GM19193 (cell line): ENCODE data around the gene AMOTL1.

Experiments used
- POLR2A ChIP-seq: IDR thresholded peaks from 4 replicates; pipeline ENCODE4 v1.6.1; 2011; ENCODE audit not compliant: insufficient read depth, insufficient read length; ENCODE audit errors: extremely low read depth

AMOTL1 gene

DNA sequence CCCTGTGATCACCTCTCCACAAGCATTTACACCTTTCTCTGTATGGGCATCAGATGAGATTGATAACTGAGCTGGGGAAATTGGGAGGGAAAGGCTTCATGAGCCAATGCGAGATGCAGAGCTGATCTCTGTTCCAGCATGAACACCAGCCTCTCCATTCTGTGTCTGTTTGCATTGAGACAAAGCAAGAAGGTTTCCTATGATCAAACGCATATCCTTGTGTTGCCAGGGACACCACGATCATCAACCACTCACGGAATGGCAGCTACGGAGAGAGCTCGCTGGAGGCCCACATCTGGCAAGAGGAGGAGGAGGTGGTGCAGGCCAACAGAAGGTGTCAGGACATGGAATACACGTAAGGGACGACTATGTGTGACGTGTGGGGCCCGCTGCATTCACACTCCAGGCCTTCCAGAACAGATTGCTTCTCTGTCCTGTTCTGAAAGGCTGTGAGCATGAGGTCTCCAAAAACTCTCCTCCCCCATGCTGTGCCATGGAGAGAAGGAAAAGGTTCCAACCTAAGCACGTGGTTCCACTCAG is 96.4 kb downstream of the AMOTL1 start:
- TF ChIP-seq POLR2A: no peak

DNA sequence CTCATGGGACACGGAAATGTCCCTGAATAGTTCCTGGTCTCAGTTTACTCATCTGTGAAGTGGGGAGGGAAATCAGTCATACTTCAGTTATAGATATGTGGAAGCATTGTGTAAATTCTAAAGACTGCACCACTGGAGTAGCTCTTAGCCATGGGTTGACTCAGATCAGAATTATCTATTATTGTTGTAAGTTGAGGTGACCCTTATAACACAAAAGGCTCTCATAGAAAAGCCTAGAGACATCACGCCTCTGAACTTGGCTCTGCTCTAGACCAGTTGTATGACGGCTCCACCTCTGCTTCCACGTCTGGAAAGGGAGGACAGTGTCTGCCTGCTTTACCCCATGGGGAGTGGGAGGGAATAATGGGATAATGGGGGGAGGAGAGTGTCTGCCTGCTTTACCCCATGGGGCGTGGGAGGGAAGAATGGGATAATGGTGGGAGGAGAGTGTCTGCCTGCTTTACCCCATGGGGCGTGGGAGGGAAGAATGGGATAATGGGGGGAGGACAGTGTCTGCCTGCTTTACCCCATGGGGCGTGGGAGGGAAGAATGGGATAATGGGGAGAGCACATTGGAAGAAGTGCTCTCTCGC is 98.2 kb downstream of the AMOTL1 start:
- TF ChIP-seq POLR2A: no peak

DNA sequence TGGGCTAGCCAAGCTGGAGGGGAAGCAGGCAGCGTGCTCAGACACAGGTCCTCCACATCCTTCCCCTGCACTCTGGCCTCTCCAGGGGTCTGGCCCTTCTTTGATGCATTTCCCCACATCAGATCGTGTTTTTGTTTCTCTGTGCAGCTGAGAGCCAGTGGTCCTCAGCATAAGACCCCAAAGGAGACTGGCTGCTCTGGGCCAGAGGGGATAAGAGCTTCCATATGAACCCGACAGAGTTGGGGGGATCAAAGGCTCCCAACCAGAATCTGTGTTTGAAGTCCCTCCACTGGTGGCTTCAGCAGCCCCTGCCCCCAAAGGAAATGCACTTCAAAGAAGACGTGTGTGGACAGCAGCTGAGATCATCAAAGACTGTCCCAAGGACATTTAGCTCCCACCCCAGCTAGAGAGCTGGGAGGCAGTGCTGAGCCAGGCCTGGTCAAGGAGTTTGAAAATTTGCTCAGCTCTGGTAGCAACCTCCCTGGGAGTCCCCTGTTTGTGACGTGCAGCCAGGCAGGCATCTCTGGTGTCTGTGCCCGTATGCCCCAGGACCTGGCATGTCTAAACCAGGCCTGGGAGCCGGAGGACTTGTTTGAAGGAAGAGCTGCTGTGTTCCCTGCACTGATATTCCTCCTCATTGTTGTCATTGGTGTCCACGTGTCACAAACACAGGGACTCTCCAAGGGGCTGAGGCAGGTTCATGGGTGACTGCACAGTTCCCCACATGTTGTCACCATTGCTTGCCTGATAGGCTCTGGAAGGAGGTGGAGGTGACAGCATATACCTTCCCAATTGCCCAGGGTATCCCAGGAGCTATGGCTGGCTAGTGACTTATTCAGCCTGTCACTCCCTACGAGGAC is 99.0 kb downstream of the AMOTL1 start:
- no peak for TF ChIP-seq POLR2A

DNA sequence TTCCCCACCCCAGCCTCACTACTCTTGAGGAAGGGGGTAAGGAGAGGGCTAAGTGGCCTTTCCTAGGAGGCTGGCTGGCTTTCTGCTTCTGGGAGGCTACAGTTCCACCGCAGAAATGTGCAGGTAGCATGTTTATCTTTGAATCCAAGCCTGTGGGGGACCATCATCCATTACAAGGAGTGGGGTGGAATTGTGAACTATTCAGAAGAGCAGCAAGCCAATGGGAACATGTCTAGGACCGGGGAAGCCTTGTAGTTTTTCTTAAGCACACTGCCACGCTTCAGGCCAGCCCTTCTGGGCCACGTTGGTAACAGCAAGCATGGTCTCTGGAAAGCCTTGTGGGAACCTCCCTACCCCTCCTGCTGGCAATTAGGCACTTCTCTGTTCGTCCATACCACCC is 100.3 kb downstream of the AMOTL1 start:
- no peak for TF ChIP-seq POLR2A

DNA sequence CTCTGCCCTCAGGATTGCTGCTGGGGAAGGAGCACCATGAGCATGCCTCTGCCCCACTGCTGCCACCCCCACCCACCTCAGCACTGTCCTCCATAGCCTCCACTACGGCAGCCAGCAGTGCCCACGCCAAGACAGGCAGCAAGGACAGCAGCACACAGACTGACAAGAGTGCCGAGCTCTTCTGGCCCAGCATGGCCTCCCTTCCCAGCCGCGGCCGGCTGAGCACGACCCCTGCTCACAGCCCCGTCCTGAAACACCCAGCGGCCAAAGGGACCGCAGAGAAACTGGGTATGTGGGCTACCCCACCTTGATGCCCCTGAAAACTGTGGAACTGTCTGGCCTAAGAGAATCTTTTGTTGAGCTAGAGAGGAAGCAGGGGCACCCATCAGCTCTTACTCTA is 101.0 kb downstream of the AMOTL1 start:
- no peak for TF ChIP-seq POLR2A

DNA sequence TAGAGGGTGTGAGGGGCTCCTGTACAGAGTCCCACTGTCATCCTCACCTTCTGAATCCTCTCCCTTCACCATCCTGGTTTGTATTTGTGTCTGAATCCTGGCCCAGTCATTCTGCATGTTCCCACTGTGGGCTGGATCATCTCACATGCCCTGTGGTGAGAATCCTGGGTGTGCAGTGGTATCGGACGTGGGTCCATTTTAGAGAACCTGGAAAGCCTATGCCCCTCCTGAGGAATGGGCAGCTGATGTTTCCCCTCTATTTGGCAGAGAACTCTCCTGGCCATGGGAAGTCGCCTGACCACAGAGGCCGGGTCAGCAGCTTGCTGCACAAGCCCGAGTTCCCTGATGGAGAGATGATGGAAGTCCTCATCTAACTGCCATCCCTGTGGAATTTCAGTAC is 102.3 kb downstream of the AMOTL1 start:
- TF ChIP-seq POLR2A: no peak

DNA sequence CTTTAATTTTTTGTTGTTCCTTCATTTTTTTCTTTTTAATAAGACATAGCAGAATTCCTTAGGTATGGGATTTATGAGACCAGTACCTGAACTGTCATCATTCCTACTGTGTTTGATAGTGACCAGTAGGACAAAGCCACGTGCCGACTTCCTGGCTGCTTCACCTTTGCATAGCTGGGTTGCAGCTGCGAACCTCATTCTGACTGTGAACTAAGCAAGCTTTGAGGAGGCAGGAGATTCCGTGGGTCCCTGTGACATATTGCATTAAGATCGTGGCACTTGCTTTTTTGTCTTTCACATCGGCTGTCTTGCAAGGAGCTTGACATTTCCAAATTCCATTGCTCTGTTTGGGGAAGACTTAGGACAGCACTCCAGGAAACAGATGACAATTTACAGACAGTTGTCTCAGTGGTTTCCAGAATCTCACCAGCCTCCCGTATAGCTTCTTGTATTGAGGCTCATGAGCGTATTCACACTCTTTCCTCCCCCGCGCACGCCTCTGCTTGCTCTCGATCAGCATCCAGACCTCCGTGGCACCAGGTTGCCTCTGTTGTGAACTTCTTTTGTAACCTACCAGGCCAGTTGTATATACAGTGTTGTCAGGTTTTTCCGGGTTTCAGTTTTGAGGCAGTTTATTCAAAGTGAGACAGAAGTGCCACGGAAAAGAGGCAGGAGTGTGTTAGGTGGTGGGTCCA is 103.5 kb downstream of the AMOTL1 start:
- TF ChIP-seq POLR2A: no peak

DNA sequence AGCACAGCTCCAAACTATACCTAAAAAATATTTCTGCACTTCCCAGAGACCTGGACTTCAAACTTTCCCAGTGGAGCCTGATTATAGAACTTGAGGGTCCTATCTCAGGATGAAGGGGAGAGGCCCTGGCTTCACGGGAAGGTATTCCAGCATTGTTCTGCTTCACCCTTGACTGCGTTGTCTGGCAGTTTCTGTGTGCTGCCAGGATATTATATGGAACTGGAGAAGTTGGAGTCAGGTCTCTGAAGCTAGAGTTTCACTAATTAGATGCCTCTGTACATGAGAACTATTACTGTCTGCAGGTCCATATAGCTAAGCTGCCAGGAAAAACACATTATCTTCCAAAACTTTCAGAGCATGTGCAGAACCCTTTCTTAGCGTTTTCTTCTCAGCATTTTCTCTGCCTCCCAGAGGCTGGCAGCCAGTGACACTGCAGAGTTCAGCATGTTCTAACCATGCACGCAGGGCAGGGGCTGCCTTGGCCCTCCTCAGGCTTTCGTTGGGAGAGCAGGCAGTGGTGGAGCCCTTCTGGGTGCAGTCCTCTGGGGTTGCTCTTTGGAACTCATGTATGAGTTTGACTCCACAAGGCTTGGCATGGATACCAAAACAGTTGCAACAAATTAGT is 105.9 kb downstream of the AMOTL1 start:
- TF ChIP-seq POLR2A: no peak

DNA sequence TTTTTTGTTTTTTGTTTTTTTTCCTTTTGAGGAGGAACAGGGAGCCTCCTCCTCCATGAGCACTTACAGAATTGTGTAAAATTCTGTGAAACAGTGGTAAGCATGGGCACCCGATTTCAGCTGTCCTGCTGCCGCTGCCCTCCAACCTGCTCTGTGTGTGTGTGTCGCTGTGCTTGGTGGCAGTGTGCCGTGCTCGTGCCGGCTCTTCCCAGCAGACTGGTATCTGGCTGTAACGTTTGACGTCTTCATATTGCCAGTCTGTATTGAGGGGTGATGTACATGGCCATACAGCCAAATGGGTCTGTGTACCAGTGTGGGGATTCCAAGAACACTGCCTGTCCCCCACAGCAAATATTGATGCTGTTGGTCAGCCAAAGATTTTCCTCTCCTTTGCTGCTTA is 108.1 kb downstream of the AMOTL1 start:
- TF ChIP-seq POLR2A: no peak

DNA sequence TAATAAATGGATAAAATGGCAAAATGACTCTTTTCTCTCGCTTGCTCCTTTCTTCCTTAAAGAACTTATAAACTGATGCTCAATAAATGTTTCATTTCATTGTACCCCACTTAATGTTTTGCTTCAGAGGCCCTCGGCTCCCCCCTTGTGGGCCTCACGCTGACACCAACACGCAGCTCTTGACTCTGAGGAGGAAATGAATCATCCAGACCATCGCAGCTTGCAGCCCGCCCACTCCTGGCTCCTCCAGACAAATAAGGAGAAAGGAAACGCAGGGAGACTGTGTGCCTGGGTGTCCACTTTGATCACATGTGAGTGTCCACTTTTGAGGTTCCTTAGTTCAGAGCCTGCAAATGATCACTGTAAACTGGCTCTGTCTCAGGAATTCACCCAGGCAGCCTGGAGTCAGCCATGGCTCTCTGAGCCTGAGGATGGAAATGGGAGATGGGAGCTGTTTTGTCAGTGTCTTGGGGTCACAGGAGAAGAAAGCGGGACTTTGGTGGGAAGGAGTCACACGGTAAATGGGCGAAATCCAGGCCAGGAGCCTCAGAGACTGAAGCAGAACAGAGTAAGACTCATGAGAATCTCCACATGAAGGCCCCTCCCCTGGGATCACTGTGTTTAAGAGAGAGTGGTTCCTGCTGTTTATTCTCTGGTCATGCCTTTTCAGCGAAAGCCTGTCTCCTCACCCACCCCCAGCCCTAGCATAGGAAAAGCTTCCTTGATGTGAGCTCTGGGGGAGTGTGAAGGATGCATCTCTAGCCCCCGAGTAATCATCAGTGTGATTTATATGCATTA is 108.7 kb downstream of the AMOTL1 start:
- no peak for TF ChIP-seq POLR2A

DNA sequence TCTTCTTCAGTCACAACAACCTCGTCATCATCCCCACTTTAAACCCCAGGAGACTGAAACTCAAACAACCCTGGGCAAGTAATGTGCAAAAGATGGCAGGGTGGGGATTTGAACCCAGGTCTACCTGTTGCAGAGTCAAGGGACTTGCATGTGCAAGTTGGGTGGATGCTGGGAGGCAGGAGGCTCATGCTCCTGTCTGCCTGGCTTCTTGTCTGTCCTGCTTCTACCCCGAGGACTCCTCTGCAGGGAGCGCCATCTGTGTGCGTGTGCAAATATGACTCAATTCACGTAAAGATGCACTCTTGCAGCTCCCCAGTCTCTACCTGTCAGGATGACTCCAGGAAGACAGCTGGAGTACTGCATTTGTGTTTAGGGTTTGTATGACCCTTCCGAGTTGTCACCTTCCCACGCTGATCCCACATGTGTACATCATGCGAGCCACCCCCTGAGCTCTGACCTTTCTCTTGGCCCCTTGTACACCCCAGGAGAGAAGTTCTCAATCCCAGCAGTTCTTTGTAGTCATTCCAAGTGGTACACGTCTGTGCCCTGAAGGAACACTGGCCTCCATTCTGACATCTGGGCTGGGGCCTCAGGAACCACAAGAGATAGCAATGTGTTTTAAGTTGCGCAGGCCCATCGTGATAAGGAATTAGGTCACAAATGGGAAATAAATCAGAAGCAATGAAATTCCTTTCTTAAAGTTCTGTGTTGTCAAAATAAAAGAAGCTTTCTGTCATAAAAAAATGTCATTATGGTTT is 109.5 kb downstream of the AMOTL1 start:
- no peak for TF ChIP-seq POLR2A

DNA sequence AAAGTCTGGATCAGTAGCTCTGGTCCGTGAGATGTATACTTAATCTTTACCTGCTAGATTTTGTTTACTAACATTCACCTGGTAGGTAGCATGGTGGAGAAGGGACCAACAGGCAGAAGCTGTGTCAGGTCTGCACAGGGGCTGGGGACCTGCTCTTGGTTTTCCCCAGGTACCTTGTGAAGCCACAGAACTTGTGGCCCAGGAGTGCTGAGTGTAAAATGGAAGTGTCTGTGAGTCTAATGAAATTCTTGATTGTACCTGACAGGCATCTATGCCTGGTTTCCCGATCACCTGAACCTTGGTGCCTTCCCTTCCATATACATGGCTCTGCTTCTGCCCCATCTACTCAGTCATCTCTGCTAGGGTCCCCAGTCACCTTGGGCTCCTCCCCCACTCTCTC is 110.8 kb downstream of the AMOTL1 start:
- no peak for TF ChIP-seq POLR2A

DNA sequence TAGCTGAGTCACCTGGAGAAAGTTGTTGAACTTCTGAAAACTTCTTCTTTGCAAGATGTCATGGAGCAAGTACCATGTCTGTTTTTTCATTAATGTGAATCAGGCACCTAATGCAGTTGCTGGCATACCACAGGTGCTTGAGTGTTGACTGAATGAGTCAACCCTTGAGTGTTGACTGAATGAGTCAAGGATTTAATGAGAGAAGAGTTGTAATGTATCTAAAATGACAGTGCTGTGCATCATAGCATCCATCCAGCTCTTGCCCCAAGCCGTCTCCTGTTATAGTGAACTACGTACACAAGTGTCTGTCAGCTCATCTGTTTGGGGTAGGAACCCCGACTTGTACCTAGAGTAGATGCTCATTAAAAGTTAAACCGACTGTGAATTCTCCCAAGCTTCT is 112.1 kb downstream of the AMOTL1 start:
- TF ChIP-seq POLR2A: no peak

DNA sequence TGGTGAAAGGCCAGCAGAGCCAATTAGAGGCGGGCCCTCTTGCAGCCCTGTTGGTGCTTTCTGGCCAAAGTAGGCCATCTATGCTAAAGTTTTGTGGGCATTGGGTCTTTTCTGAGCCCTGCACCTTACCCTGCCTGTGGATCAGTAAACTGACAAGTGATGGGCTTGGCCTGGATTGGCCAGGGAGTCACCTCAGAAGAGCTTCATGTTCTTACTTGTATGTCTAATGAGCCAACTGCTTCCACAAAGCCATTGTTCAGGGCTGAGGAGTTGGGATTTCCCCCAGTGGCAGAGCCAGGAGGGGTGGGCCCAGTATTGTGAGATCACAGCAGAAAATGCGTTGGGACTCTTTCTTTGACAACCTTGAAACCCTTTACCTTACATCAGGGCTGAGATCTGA is 114.8 kb downstream of the AMOTL1 start:
- TF ChIP-seq POLR2A: no peak
